A549 (cell line): Measurements from ENCODE around the gene AK6. TPM values are rescaled to one million over a fixed set of nuclear protein-coding genes. Genes with fewer than 3 reads are reported as not detected.
"Not testable (repeated sequence)": the region's sequence is repeated elsewhere in the genome, so short reads cannot be mapped to it uniquely, and the experiment has no call there.

Source experiments
- ATAC-seq, 2 experiments: fragments of 200-7000 bp in 1 of 2; fragments of >200 bp in 1 of 2; cut with Nextera tagmentation in 1 of 2; cut with Tn5 transposase in 1 of 2; 3 replicates each; pipeline versions ENCODE4 v1.8.0 to v1.9.1; 2018 to 2020; ENCODE audit warnings: mild to moderate bottlenecking in 1 of 2, moderate library complexity in 1 of 2
- CTCF ChIA-PET: fragments of 300-600 bp; sonication (Branson Sonifier 250); formaldehyde crosslinking; extraction: SDS; loops from one replicate; lab custom pipeline; 2021; ENCODE audit warnings: antibody characterized with exemption, inconsistent platforms; lab: Yijun Ruan, JAX
- POLR2A ChIA-PET: fragments of 350-600 bp; formaldehyde crosslinking; extraction: SDS; loops from one replicate; lab custom pipeline; 2021; ENCODE audit warnings: antibody characterized with exemption, inconsistent platforms; lab: Yijun Ruan, JAX
- DNase-seq, 2 experiments: peaks; one replicate each; pipeline versions ENCODE4 v3.0.0 to v3.0.0-alpha.2; 2011 to 2016; ENCODE audit warnings: low read depth in 1 of 2, low spot score in 1 of 2
- FAIRE-seq: peaks from 2 replicates; lab custom pipeline; 2011; peaks lifted over from hg19 to GRCh38; lab: Jason Lieb, UNC
- H3K27ac ChIP-seq, 2 experiments: fragments of >200 bp; sonication (Bioruptor Twin); formaldehyde crosslinking; 3 replicates each; pipeline ENCODE4 v1.5.1; 2016 to 2017
- H3K4me1 ChIP-seq: fragments of >200 bp; sonication (Bioruptor Twin); formaldehyde crosslinking; 3 replicates; pipeline ENCODE4 v1.6.1; 2016
- H3K4me2 ChIP-seq: fragments of >200 bp; sonication (Bioruptor Twin); formaldehyde crosslinking; 3 replicates; pipeline ENCODE4 v1.6.1; 2016
- H3K4me3 ChIP-seq: fragments of >200 bp; sonication (Bioruptor Twin); formaldehyde crosslinking; 3 replicates; pipeline ENCODE4 v1.5.1; 2016
- H3K9me3 ChIP-seq: fragments of >200 bp; sonication (Bioruptor Twin); formaldehyde crosslinking; 3 replicates; pipeline ENCODE4 v1.6.1; 2016
- CBX2 ChIP-seq: fragments of 200-600 bp; sonication (generic); IDR thresholded peaks from 2 replicates; pipeline ENCODE4 v1.6.1; 2016; ENCODE audit warnings: low read depth, mild to moderate bottlenecking, borderline replicate concordance
- CBX8 ChIP-seq: fragments of 200-600 bp; sonication (generic); IDR thresholded peaks from 2 replicates; pipeline ENCODE4 v1.6.1; 2016
- CEBPB ChIP-seq, 2 experiments: fragments of >200 bp in 1 of 2; sonication (Bioruptor Twin) in 1 of 2; formaldehyde crosslinking in 1 of 2; IDR thresholded peaks; 2 replicates each; pipeline ENCODE4 v1.6.1; 2012 to 2016
- CHD2 ChIP-seq: fragments of 150-350 bp; IDR thresholded peaks from 2 replicates; pipeline ENCODE4 v1.6.1; 2014; ENCODE audit warnings: low read length; ENCODE audit not compliant: partially characterized antibody
- CHD4 ChIP-seq: fragments of 200-600 bp; sonication (generic); IDR thresholded peaks from 2 replicates; pipeline ENCODE4 v1.6.1; 2016; ENCODE audit warnings: antibody characterized with exemption, mild to moderate bottlenecking, borderline replicate concordance
- EHMT2 ChIP-seq: fragments of 200-600 bp; sonication (generic); IDR thresholded peaks from 2 replicates; pipeline ENCODE4 v1.6.1; 2016; ENCODE audit warnings: antibody characterized with exemption, low read depth, mild to moderate bottlenecking, moderate library complexity
- ESRRA ChIP-seq: fragments of 150-350 bp; IDR thresholded peaks from 2 replicates; pipeline ENCODE4 v1.6.1; 2014; ENCODE audit warnings: mild to moderate bottlenecking, low read length, borderline replicate concordance
- FOSL2 ChIP-seq, 2 experiments: fragments of 450-650 bp in 1 of 2; fragments of >200 bp in 1 of 2; sonication (Bioruptor Twin) in 1 of 2; formaldehyde crosslinking; IDR thresholded peaks; 2 replicates each; pipeline versions ENCODE4 v1.5.0 to v1.6.1; 2016 to 2020; ENCODE audit warnings: mild to moderate bottlenecking in 1 of 2, moderate library complexity in 1 of 2
- HDAC2 ChIP-seq: fragments of 200-600 bp; sonication (generic); IDR thresholded peaks from 2 replicates; pipeline ENCODE4 v1.6.1; 2016
- HOXA7 ChIP-seq: fragments of 250-450 bp; sonication (Bioruptor Pico); IDR thresholded peaks from 2 replicates; pipeline ENCODE4 v1.5.0; 2020; ENCODE audit warnings: mild to moderate bottlenecking, moderate library complexity
- HOXB13 ChIP-seq: fragments of 250-450 bp; sonication (Bioruptor Pico); IDR thresholded peaks from 2 replicates; pipeline ENCODE4 v1.5.0; 2020; ENCODE audit warnings: low read depth, mild to moderate bottlenecking, moderate library complexity
- MYC ChIP-seq: IDR thresholded peaks from 2 replicates; pipeline ENCODE4 v1.6.1; 2012; ENCODE audit warnings: mild to moderate bottlenecking, inconsistent platforms, low read length, improper control_type of control experiment, borderline replicate concordance
- NFE2L2 ChIP-seq: fragments of 150-350 bp; conservative IDR thresholded peaks from 2 replicates; pipeline ENCODE4 v1.6.1; 2014; ENCODE audit warnings: low read length
- NR3C1 ChIP-seq: fragments of >200 bp; sonication (Bioruptor Twin); formaldehyde crosslinking; IDR thresholded peaks from 3 replicates; pipeline ENCODE4 v1.6.1; 2017
- PHF8 ChIP-seq: fragments of 200-600 bp; sonication (generic); IDR thresholded peaks from 2 replicates; pipeline ENCODE4 v1.6.1; 2016; ENCODE audit warnings: low read depth, mild to moderate bottlenecking, antibody characterized with exemption, moderate library complexity, borderline replicate concordance
- POLR2A ChIP-seq: IDR thresholded peaks from 2 replicates; pipeline ENCODE4 v1.6.1; 2012; ENCODE audit warnings: mild to moderate bottlenecking, low read length
- RAD21 ChIP-seq, 2 experiments: fragments of >200 bp in 1 of 2; sonication (Bioruptor Twin) in 1 of 2; formaldehyde crosslinking in 1 of 2; IDR thresholded peaks in 1 of 2; conservative IDR thresholded peaks in 1 of 2; 2 replicates in 1 of 2; 3 replicates in 1 of 2; pipeline ENCODE4 v1.6.1; 2012 to 2018; ENCODE audit warnings: inconsistent platforms in 1 of 2
- RARB ChIP-seq: fragments of 250-450 bp; sonication (Bioruptor Pico); IDR thresholded peaks from 2 replicates; pipeline ENCODE4 v1.8.0; 2021; ENCODE audit warnings: mild to moderate bottlenecking, moderate library complexity
- RCOR1 ChIP-seq: fragments of 150-350 bp; IDR thresholded peaks from 2 replicates; pipeline ENCODE4 v1.6.1; 2014; ENCODE audit warnings: antibody characterized with exemption, low read length, low read depth
- SMC3 ChIP-seq: fragments of >200 bp; sonication (Bioruptor Twin); formaldehyde crosslinking; IDR thresholded peaks from 3 replicates; pipeline ENCODE4 v1.6.1; 2018; ENCODE audit warnings: inconsistent platforms
- TP53 ChIP-seq: fragments of 250-450 bp; sonication (Bioruptor Pico); IDR thresholded peaks from 2 replicates; pipeline ENCODE4 v1.5.0; 2021; ENCODE audit warnings: mild to moderate bottlenecking, moderate library complexity
- ZC3H11A ChIP-seq: fragments of 450-650 bp; IDR thresholded peaks from 2 replicates; pipeline ENCODE4 v1.6.1; 2014; ENCODE audit warnings: antibody characterized with exemption, mild to moderate bottlenecking
- ZFP36 ChIP-seq: fragments of 450-650 bp; IDR thresholded peaks from 2 replicates; pipeline ENCODE4 v1.6.1; 2014; ENCODE audit warnings: borderline replicate concordance; ENCODE audit not compliant: partially characterized antibody
- ZNF302 ChIP-seq: fragments of 250-450 bp; sonication (Bioruptor Pico); IDR thresholded peaks from 2 replicates; pipeline ENCODE4 v1.9.0; 2021; ENCODE audit warnings: inconsistent platforms, mild to moderate bottlenecking, moderate library complexity
- ZSCAN20 ChIP-seq: fragments of 250-450 bp; sonication (Bioruptor Pico); IDR thresholded peaks from 2 replicates; pipeline ENCODE4 v1.8.0; 2022; ENCODE audit warnings: mild to moderate bottlenecking, moderate library complexity
- WGBS: methylation state at CpG from one replicate; pipeline ENCODE4 v1.1.6; 2017; ENCODE audit errors: missing lambda C conversion rate; 5-methylcytosine and 5-hydroxymethylcytosine counted together
- polyA plus RNA-seq, 4 experiments: library from polyadenylated mRNA; depleted of rRNA in 3 of 4; stranded (reverse); fragments of >200 nt; fragmentation: RNase III in 1 of 4; extraction: RNeasy Plus Mini Kit Qiagen cat#74134 plus additional on column Dnase treatment in 1 of 4; gene quantifications; 2 replicates in 3 of 4; 3 replicates in 1 of 4; pipeline ENCODE4 v1.2.3, GENCODE V29; 2011 to 2017
- TF ChIP-seq, protein P1 (sequence below): IDR thresholded peaks from 2 replicates; pipeline ENCODE4 v1.6.1; 2012
- TF ChIP-seq, protein P2 (sequence below): fragments of 450-650 bp; IDR thresholded peaks from 2 replicates; pipeline ENCODE4 v1.6.1; 2014; ENCODE audit warnings: antibody characterized with exemption
- TF ChIP-seq, protein P3 (sequence below): IDR thresholded peaks from 2 replicates; pipeline ENCODE4 v1.6.1; 2012
- TF ChIP-seq, protein P4 (sequence below): IDR thresholded peaks from 2 replicates; pipeline ENCODE4 v1.6.1; 2012; ENCODE audit warnings: low read depth, borderline replicate concordance
- TF ChIP-seq, protein P5 (sequence below): fragments of >200 bp; sonication (Bioruptor Twin); formaldehyde crosslinking; IDR thresholded peaks from 3 replicates; pipeline ENCODE4 v1.5.1; 2016

Gene AK6
- polyA plus RNA-seq, 2 of the 4 experiments (the other 2 are of a cell fraction): 83.4 to 108 TPM

DNA sequence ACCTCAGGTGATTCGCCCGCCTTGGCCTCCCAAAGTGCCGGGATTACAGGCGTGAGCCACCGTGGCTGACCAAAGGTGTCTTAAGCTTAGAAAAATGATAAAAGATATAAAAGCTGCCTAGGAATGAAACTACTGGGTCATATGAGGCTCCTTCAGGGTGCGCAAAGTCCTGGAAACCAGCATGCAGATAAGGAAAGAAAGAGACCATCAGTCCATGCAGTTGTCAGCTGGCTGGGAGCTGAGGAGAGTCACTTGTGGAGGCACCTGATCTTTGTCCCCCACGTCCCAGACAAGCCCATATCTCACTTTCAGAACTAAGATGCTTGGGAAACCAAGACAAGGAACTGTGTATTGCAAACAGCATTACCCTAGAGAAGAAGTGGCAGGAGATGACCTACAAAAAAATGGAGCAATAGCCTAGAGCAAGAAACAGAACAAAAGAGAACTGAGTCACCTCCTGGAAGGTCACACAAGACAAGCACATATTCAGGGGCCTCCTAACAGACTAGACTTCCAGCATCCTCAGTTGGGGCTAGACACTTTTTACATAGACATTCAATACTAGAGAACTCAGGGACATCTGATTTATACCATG is 33.9 kb downstream of the AK6 start:
- TF ChIP-seq ZC3H11A (no peak), TP53 (CRISPR knock-in tag) (no peak), CHD4 (no peak), PHF8 (no peak), CBX2 (no peak), ZNF302 (CRISPR knock-in tag) (no peak), CEBPB (IDR thresholded peaks at IDR 0.05) (no peak), HDAC2 (no peak), CBX8 (no peak), NR3C1 (no peak), NFE2L2 (no peak), ZFP36 (no peak), RARB (CRISPR knock-in tag) (no peak), HOXA7 (CRISPR knock-in tag) (no peak), FOSL2 (IDR thresholded peaks at IDR 0.05) (no peak), FOSL2 (CRISPR knock-in tag; IDR thresholded peaks at IDR 0.05) (no peak), ESRRA (no peak), CHD2 (no peak), RCOR1 (no peak)
- TF ChIP-seq, protein P1, sequence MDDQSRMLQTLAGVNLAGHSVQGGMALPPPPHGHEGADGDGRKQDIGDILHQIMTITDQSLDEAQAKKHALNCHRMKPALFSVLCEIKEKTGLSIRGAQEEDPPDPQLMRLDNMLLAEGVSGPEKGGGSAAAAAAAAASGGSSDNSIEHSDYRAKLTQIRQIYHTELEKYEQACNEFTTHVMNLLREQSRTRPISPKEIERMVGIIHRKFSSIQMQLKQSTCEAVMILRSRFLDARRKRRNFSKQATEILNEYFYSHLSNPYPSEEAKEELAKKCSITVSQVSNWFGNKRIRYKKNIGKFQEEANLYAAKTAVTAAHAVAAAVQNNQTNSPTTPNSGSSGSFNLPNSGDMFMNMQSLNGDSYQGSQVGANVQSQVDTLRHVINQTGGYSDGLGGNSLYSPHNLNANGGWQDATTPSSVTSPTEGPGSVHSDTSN: no peak
- TF ChIP-seq, all 56 proteins: peak for 0
- FAIRE-seq (no peak), DNase-seq (no peak), ATAC-seq (no peak)
- Histone ChIP-seq H3K27ac (no peak overlapping the region), H3K9me3 (no peaks in the 10 kb centered on the region), H3K4me1 (peaks cover 12% of the 10 kb centered on the region; the same call in 2 of the 3 replicates), H3K4me2 (no peak overlapping the region; the same call in 2 of the 3 replicates), H3K4me3 (no peak overlapping the region)
- ChIA-PET CTCF (interaction anchor here (0.6 to 5.9 kb wide), 24 partner anchors 9 to 1010 kb away, joined by 3 to 42 read pairs (median 4); partner anchors contain the start of gene SLC30A5), POLR2A (interaction anchor here (0.6 kb wide), 2 partner anchors 11 to 80 kb away, joined by 3 to 4 read pairs; partner anchors contain the start of gene MARVELD2)
- WGBS: 86% methylated on average over 7 of the region's 7 CpGs

DNA sequence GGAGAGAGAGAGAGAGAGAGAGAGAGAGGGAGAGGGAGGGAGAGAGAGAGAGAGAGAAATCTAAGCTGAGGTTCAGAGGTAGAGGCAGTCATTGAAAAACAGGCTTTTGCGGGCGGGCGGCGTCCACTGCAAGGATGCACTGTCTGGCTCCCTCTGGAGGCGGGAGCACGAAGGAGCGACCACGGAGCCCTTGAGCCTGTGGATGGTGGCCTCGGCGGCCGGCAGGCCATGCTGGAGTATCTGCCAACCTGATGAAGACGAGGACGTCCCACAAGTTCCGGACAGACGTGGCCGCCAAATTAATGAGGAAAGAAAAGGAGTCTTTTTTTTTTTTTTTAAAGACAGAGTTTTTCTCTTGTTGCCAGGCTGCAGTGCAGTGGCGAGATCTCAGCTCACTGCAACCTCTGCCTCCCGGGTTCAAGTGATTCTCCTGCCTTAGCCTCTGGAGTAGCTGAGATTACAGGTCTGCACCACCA is 34.5 kb downstream of the AK6 start:
- POLR2A ChIA-PET: interaction anchor here (0.6 to 1.2 kb wide), 3 partner anchors 10 to 241 kb away, joined by 3 to 4 read pairs (median 3); partner anchors contain the start of genes MARVELD2 and SLC30A5
- TF ChIP-seq POLR2A: no peak
- TF ChIP-seq EHMT2: no peak
- TF ChIP-seq, protein P2, sequence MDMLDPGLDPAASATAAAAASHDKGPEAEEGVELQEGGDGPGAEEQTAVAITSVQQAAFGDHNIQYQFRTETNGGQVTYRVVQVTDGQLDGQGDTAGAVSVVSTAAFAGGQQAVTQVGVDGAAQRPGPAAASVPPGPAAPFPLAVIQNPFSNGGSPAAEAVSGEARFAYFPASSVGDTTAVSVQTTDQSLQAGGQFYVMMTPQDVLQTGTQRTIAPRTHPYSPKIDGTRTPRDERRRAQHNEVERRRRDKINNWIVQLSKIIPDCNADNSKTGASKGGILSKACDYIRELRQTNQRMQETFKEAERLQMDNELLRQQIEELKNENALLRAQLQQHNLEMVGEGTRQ: no peak
- TF ChIP-seq HDAC2: no peak
- TF ChIP-seq RAD21 (conservative IDR thresholded peaks at IDR 0.05 in 1 of 2, IDR thresholded peaks at IDR 0.05 in 1 of 2): peak; percentile 71 to 76
- TF ChIP-seq, protein P3, sequence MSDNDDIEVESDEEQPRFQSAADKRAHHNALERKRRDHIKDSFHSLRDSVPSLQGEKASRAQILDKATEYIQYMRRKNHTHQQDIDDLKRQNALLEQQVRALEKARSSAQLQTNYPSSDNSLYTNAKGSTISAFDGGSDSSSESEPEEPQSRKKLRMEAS: peak; percentile 71
- TF ChIP-seq, protein P4, sequence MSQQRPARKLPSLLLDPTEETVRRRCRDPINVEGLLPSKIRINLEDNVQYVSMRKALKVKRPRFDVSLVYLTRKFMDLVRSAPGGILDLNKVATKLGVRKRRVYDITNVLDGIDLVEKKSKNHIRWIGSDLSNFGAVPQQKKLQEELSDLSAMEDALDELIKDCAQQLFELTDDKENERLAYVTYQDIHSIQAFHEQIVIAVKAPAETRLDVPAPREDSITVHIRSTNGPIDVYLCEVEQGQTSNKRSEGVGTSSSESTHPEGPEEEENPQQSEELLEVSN: peak; percentile 49; the same call in 1 of the 2 replicates
- TF ChIP-seq HOXA7 (CRISPR knock-in tag): no peak
- TF ChIP-seq, protein P5, sequence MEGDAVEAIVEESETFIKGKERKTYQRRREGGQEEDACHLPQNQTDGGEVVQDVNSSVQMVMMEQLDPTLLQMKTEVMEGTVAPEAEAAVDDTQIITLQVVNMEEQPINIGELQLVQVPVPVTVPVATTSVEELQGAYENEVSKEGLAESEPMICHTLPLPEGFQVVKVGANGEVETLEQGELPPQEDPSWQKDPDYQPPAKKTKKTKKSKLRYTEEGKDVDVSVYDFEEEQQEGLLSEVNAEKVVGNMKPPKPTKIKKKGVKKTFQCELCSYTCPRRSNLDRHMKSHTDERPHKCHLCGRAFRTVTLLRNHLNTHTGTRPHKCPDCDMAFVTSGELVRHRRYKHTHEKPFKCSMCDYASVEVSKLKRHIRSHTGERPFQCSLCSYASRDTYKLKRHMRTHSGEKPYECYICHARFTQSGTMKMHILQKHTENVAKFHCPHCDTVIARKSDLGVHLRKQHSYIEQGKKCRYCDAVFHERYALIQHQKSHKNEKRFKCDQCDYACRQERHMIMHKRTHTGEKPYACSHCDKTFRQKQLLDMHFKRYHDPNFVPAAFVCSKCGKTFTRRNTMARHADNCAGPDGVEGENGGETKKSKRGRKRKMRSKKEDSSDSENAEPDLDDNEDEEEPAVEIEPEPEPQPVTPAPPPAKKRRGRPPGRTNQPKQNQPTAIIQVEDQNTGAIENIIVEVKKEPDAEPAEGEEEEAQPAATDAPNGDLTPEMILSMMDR: peak; percentile 69
- TF ChIP-seq MYC: no peak
- TF ChIP-seq HOXB13 (CRISPR knock-in tag): no peak
- TF ChIP-seq ZSCAN20 (CRISPR knock-in tag): no peak
- TF ChIP-seq SMC3: peak; percentile 77
- no peaks in the 10 kb centered on the region for H3K9me3 ChIP-seq
- WGBS: 13% methylated on average over 18 of the region's 18 CpGs
- no peak overlapping the region for H3K4me3 ChIP-seq
- H3K27ac ChIP-seq: no peak overlapping the region
- peak overlapping the region; percentile 51 for H3K4me2 ChIP-seq
- peaks cover 12% of the 10 kb centered on the region; the same call in 2 of the 3 replicates for H3K4me1 ChIP-seq
- ATAC-seq: peak; percentile 93 to 94
- DNase-seq: peak; percentile 75 to 85
- no peak for FAIRE-seq
- CTCF ChIA-PET: interaction anchor here (0.6 to 5.9 kb wide), 41 partner anchors 8 to 311 kb away, joined by 3 to 42 read pairs (median 4); partner anchors contain the start of gene SLC30A5

DNA sequence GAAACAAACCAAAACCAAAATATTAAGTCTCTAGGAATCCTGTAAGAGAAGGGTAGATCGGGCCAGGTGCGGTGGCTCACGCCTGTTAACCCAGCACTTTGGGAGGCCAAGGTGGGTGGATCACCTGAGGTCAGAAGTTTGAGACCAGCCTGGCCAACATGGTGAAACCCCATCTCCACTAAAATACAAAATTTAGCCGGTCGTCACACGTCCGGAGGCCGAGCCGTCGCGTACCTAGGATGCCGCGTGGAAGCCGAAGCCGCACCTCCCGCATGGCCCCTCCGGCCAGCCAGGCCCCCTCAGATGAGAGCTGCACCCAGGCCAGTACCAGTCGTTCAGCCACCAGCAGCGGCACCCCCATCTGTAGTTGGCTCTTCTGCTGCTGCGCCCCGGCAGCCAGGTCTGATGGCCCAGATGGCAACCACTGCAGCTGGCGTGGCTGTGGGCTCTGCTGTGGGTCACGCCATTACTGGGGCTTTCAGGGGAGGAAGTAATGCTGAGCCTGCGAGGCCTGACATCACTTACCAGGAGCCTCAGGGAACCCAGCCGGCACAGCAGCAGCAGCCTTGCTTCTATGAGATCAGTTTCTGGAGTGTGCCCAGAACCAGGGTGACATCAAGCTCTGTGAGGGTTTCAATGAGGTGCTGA is 35.5 kb downstream of the AK6 start:
- H3K4me2 ChIP-seq: peak overlapping the region; percentile 80
- ChIA-PET CTCF (interaction anchor here (0.6 to 5.9 kb wide), 29 partner anchors 9 to 286 kb away, joined by 3 to 42 read pairs (median 4); partner anchors contain the start of gene SLC30A5), POLR2A (interaction anchor here (0.7 to 1.2 kb wide), 2 partner anchors 13 to 240 kb away, joined by 3 read pairs; partner anchors contain the start of gene SLC30A5)
- not testable (repeated sequence) for ATAC-seq, H3K9me3 ChIP-seq, DNase-seq, FAIRE-seq, H3K4me3 ChIP-seq, H3K27ac ChIP-seq
- 95% methylated on average over 24 of the region's 25 CpGs for WGBS
- H3K4me1 ChIP-seq: peaks cover 12% of the 10 kb centered on the region; the same call in 2 of the 3 replicates
